H1 (cell line): ENCODE data around the gene STBD1. TPM values are rescaled to one million over a fixed set of nuclear protein-coding genes. Genes with fewer than 3 reads are reported as not detected.

Source experiments
- CTCF ChIA-PET: fragments of 300-600 bp; sonication (Branson Sonifier 250); formaldehyde crosslinking; loops from one replicate; lab custom pipeline; 2021; ENCODE audit not compliant: partially characterized antibody; lab: Charles Lee
- POLR2A ChIA-PET: fragments of 300-600 bp; sonication (Branson Sonifier 250); formaldehyde crosslinking; loops from one replicate; lab custom pipeline; 2021; ENCODE audit warnings: inconsistent platforms; ENCODE audit not compliant: partially characterized antibody; lab: Charles Lee
- DNase-seq, 2 experiments: peaks; one replicate each; pipeline versions ENCODE4 v3.0.0 to v3.0.0-alpha.2; 2010 to 2022; ENCODE audit warnings: low spot score in 2 of 2, low read depth in 1 of 2, mixed read lengths in 1 of 2
- FAIRE-seq: peaks from 2 replicates; lab custom pipeline; 2011; peaks lifted over from hg19 to GRCh38; lab: Jason Lieb, UNC
- H2AFZ ChIP-seq: 2 replicates; pipeline ENCODE4 v1.8.1; 2012; ENCODE audit warnings: low read length, inconsistent platforms
- H2AK5ac ChIP-seq: 2 replicates; pipeline ENCODE4 v1.6.1; 2013; ENCODE audit warnings: low read depth, low read length
- H2BK120ac ChIP-seq: replicated peaks from 2 replicates; pipeline ENCODE3; 2013; ENCODE audit warnings: low read depth, low read length, inconsistent platforms
- H2BK12ac ChIP-seq: 2 replicates; pipeline ENCODE4 v1.6.1; 2013; ENCODE audit warnings: low read depth, low read length
- H2BK15ac ChIP-seq: 2 replicates; pipeline ENCODE4 v1.6.1; 2013; ENCODE audit warnings: low read length
- H2BK20ac ChIP-seq: 2 replicates; pipeline ENCODE4 v1.6.1; 2013; ENCODE audit warnings: low read length
- H2BK5ac ChIP-seq: 2 replicates; pipeline ENCODE4 v1.6.1; 2013; ENCODE audit warnings: low read depth, low read length
- H3K14ac ChIP-seq: 2 replicates; pipeline ENCODE4 v1.6.1; 2013; ENCODE audit warnings: inconsistent platforms; ENCODE audit not compliant: insufficient read length
- H3K18ac ChIP-seq: 2 replicates; pipeline ENCODE4 v1.6.1; 2013; ENCODE audit warnings: low read length; ENCODE audit errors: extremely low read depth
- H3K23ac ChIP-seq: 2 replicates; pipeline ENCODE4 v1.6.1; 2013; ENCODE audit warnings: inconsistent platforms; ENCODE audit not compliant: insufficient read length
- H3K23me2 ChIP-seq: 2 replicates; pipeline ENCODE4 v1.6.1; 2013; ENCODE audit warnings: low read depth, low read length
- H3K27ac ChIP-seq: 2 replicates; pipeline ENCODE4 v1.6.1; 2011; ENCODE audit warnings: low read depth, low read length, inconsistent platforms
- H3K27me3 ChIP-seq, 4 experiments: replicated peaks in 1 of 4; 1 replicate in 1 of 4; 2 replicates in 3 of 4; pipeline versions ENCODE4 v1.6.1 to v1.8.1; 2011 to 2013; ENCODE audit warnings: low read length in 3 of 4, mild to moderate bottlenecking in 3 of 4, inconsistent platforms in 2 of 4, mixed read lengths in 2 of 4, moderate library complexity in 1 of 4; ENCODE audit not compliant: control insufficient read depth in 3 of 4, insufficient read depth in 3 of 4; ENCODE audit errors: extremely low read depth in 1 of 4
- H3K36me3 ChIP-seq, 4 experiments: 2 replicates each; pipeline versions ENCODE4 v1.6.1 to v1.8.1; 2011 to 2013; ENCODE audit warnings: mild to moderate bottlenecking in 4 of 4, low read length in 3 of 4, moderate library complexity in 2 of 4, control low read depth in 1 of 4, inconsistent platforms in 1 of 4; ENCODE audit not compliant: insufficient read depth in 4 of 4, control insufficient read depth in 2 of 4
- H3K4ac ChIP-seq: replicated peaks from 2 replicates; pipeline ENCODE3; 2013; ENCODE audit warnings: low read length, low read depth, mixed read lengths, inconsistent platforms; ENCODE audit not compliant: insufficient read length
- H3K4me1 ChIP-seq, 4 experiments: replicated peaks in 1 of 4; 1 replicate in 1 of 4; 2 replicates in 3 of 4; pipeline versions ENCODE4 v1.6.1 to v1.8.1; 2011 to 2013; ENCODE audit warnings: low read length in 3 of 4, inconsistent platforms in 2 of 4, mixed read lengths in 1 of 4; ENCODE audit not compliant: insufficient read depth in 4 of 4, control insufficient read depth in 3 of 4
- H3K4me2 ChIP-seq, 2 experiments: 2 replicates each; pipeline versions ENCODE4 v1.6.1 to v1.8.1; 2011 to 2013; ENCODE audit warnings: low read depth in 2 of 2, low read length in 2 of 2, control low read depth in 1 of 2, inconsistent platforms in 1 of 2, mild to moderate bottlenecking in 1 of 2; ENCODE audit not compliant: insufficient read depth in 1 of 2
- H3K4me3 ChIP-seq, 4 experiments: fragments of 200-600, 300-600 bp in 1 of 4; sonication (generic), shearing (Covaris generic), sonication (Bioruptor Twin) in 1 of 4; 2 replicates each; pipeline versions ENCODE4 v1.5.1 to v1.8.1; 2011 to 2016; ENCODE audit warnings: low read length in 4 of 4, low read depth in 3 of 4, control low read depth in 2 of 4, inconsistent platforms in 2 of 4, mild to moderate bottlenecking in 2 of 4, mixed read lengths in 1 of 4, moderate library complexity in 1 of 4; ENCODE audit not compliant: insufficient read depth in 2 of 4; ENCODE audit errors: extremely low read depth in 1 of 4
- H3K56ac ChIP-seq: replicated peaks from 2 replicates; pipeline ENCODE3; 2013; ENCODE audit warnings: low read depth, mild to moderate bottlenecking, mixed read lengths, low read length, inconsistent platforms; ENCODE audit not compliant: insufficient read length
- H3K79me1 ChIP-seq: 2 replicates; pipeline ENCODE4 v1.6.1; 2013; ENCODE audit warnings: low read depth, low read length, control low read depth
- H3K79me2 ChIP-seq, 2 experiments: 2 replicates each; pipeline versions ENCODE4 v1.6.1 to v1.8.1; 2012 to 2013; ENCODE audit warnings: low read length in 2 of 2, mild to moderate bottlenecking in 2 of 2, inconsistent platforms in 1 of 2; ENCODE audit not compliant: insufficient read depth in 2 of 2, control insufficient read depth in 1 of 2
- H3K9ac ChIP-seq, 4 experiments: replicated peaks in 1 of 4; 1 replicate in 1 of 4; 2 replicates in 3 of 4; pipeline versions ENCODE4 v1.6.1 to v1.8.1; 2011 to 2013; ENCODE audit warnings: low read depth in 3 of 4, low read length in 3 of 4, control low read depth in 2 of 4, mild to moderate bottlenecking in 2 of 4, moderate library complexity in 2 of 4, inconsistent platforms in 1 of 4; ENCODE audit errors: extremely low read depth in 1 of 4
- H3K9me3 ChIP-seq, 2 experiments: 2 replicates each; pipeline versions ENCODE4 v1.6.1 to v1.8.1; 2012 to 2013; ENCODE audit warnings: mild to moderate bottlenecking in 2 of 2, moderate library complexity in 2 of 2, control low read depth in 1 of 2, inconsistent platforms in 1 of 2, low read depth in 1 of 2, low read length in 1 of 2, mixed read lengths in 1 of 2; ENCODE audit not compliant: insufficient read depth in 2 of 2
- H4K20me1 ChIP-seq, 2 experiments: replicated peaks in 1 of 2; 2 replicates each; pipeline versions ENCODE3 to v1.8.1; 2011 to 2013; ENCODE audit warnings: inconsistent platforms in 2 of 2, low read length in 2 of 2, mild to moderate bottlenecking in 1 of 2; ENCODE audit not compliant: insufficient read depth in 2 of 2, control insufficient read depth in 1 of 2
- H4K5ac ChIP-seq: 2 replicates; pipeline ENCODE4 v1.6.1; 2013; ENCODE audit warnings: low read length, low read depth, mixed read lengths, inconsistent platforms; ENCODE audit not compliant: insufficient read length
- H4K8ac ChIP-seq: 2 replicates; pipeline ENCODE4 v1.8.0; 2013; ENCODE audit warnings: mild to moderate bottlenecking, moderate library complexity, low read length, inconsistent platforms; ENCODE audit not compliant: insufficient read depth; ENCODE audit errors: extremely low read depth
- H4K91ac ChIP-seq: replicated peaks from 2 replicates; pipeline ENCODE3; 2013; ENCODE audit warnings: low read length, mixed read lengths, inconsistent platforms; ENCODE audit not compliant: insufficient read length
- BACH1 ChIP-seq: IDR thresholded peaks from 2 replicates; pipeline ENCODE4 v1.6.1; 2012; ENCODE audit warnings: low read length, improper control_type of control experiment
- CTBP2 ChIP-seq: IDR thresholded peaks from 2 replicates; pipeline ENCODE4 v1.7.0; 2011; ENCODE audit warnings: borderline replicate concordance, mild to moderate bottlenecking, moderate library complexity, mixed read lengths, low read length; ENCODE audit not compliant: insufficient read depth, insufficient read length
- GABPA ChIP-seq: IDR thresholded peaks from 2 replicates; pipeline ENCODE4 v1.6.1; 2011; ENCODE audit warnings: mild to moderate bottlenecking, low read length, moderate library complexity, borderline replicate concordance; ENCODE audit not compliant: insufficient read depth
- HDAC2 ChIP-seq, 2 experiments: fragments of 300-600 bp in 1 of 2; sonication (generic) in 1 of 2; IDR thresholded peaks; 2 replicates each; pipeline ENCODE4 v1.6.1; 2011 to 2012; ENCODE audit warnings: low read depth in 2 of 2, low read length in 2 of 2, mild to moderate bottlenecking in 2 of 2, moderate library complexity in 2 of 2, borderline replicate concordance in 1 of 2, inconsistent platforms in 1 of 2
- JUN ChIP-seq: IDR thresholded peaks from 2 replicates; pipeline ENCODE4 v1.6.1; 2011; ENCODE audit warnings: low read depth, mild to moderate bottlenecking, improper control_type of control experiment, low read length
- KDM5A ChIP-seq: fragments of 200-600 bp; IDR thresholded peaks from 2 replicates; pipeline ENCODE4 v1.7.1; 2012; ENCODE audit warnings: mild to moderate bottlenecking, low read length, inconsistent platforms, mixed read lengths
- MAX ChIP-seq: IDR thresholded peaks from 2 replicates; pipeline ENCODE4 v1.6.1; 2012; ENCODE audit warnings: inconsistent platforms
- POLR2A ChIP-seq, 2 experiments: IDR thresholded peaks; 1 replicate in 1 of 2; 2 replicates in 1 of 2; pipeline ENCODE4 v1.6.1; 2011; ENCODE audit warnings: low read depth in 2 of 2, low read length in 2 of 2, mild to moderate bottlenecking in 2 of 2; ENCODE audit errors: control extremely low read depth in 1 of 2
- SIRT6 ChIP-seq: IDR thresholded peaks from one replicate; pipeline ENCODE4 v1.7.1; 2012; ENCODE audit warnings: low read length, inconsistent platforms
- SIX5 ChIP-seq: IDR thresholded peaks from 2 replicates; pipeline ENCODE4 v1.6.1; 2011; ENCODE audit warnings: mild to moderate bottlenecking, low read depth, low read length
- SP2 ChIP-seq: IDR thresholded peaks from 2 replicates; pipeline ENCODE4 v1.6.1; 2012; ENCODE audit warnings: mild to moderate bottlenecking, low read length, inconsistent platforms
- SP4 ChIP-seq: IDR thresholded peaks from 2 replicates; pipeline ENCODE4 v1.6.1; 2012; ENCODE audit warnings: low read length, inconsistent platforms
- SRF ChIP-seq: IDR thresholded peaks from 2 replicates; pipeline ENCODE4 v1.6.1; 2011; ENCODE audit warnings: mild to moderate bottlenecking, low read depth, low read length, moderate library complexity
- SUZ12 ChIP-seq: fragments of 200-600 bp; sonication (generic); IDR thresholded peaks from 2 replicates; pipeline ENCODE4 v1.6.1; 2012; ENCODE audit warnings: mild to moderate bottlenecking, inconsistent platforms, low read length, moderate library complexity, mixed read lengths
- WGBS, 2 experiments: shearing (Covaris generic) in 1 of 2; methylation state at CpG; one replicate each; pipeline versions ENCODE4 v1.1.6 to v1.1.7; 2013 to 2015; ENCODE audit warnings: low lambda C conversion rate in 2 of 2, mixed read lengths in 2 of 2, inconsistent platforms in 1 of 2, low coverage in 1 of 2, missing lambda C conversion rate in 1 of 2; ENCODE audit not compliant: insufficient replicate concordance in 2 of 2, insufficient coverage in 1 of 2, insufficient read length in 1 of 2; ENCODE audit errors: extremely low coverage in 1 of 2, missing lambda C conversion rate in 1 of 2; 5-methylcytosine and 5-hydroxymethylcytosine counted together
- polyA plus RNA-seq, 7 experiments: library from polyadenylated mRNA; depleted of rRNA in 3 of 7; stranded (reverse) in 5 of 7; unstranded in 2 of 7; fragments of >200 nt in 5 of 7; fragments of 200-250 nt in 2 of 7; gene quantifications; 1 replicate in 5 of 7; 2 replicates in 1 of 7; 4 replicates in 1 of 7; pipeline versions ENCODE4 v1.2.1 to v1.2.3, GENCODE V29; 2011 to 2013; ENCODE audit warnings: missing spikeins in 2 of 7, mixed read lengths in 2 of 7
- total RNA-seq: library from RNA; stranded (reverse); fragmentation: NEBNext Ultra II Directional; extraction: Animal tissue kit (Norgen Biotek cat#: 25700); gene quantifications from 2 replicates; pipeline ENCODE4 v1.2.1, GENCODE V29; 2021

The STBD1 gene
- total and polyA plus RNA-seq, 2 of the 8 experiments (the other 6 are each of a cell fraction or from before 2014, with no cell fraction given): 0.45 to 1.7 TPM

- Histone ChIP-seq H3K79me1 (no peaks in the 10 kb centered on the region), H2BK15ac (no peak overlapping the region), H4K91ac (no peak overlapping the region), H3K4me3 (no peak overlapping the region), H3K9me3 (no peaks in the 10 kb centered on the region), H4K8ac (no peak overlapping the region), H2BK120ac (no peak overlapping the region), H2AFZ (no peak overlapping the region), H4K20me1 (no peaks in the 10 kb centered on the region), H3K36me3 (no peaks in the 10 kb centered on the region), H3K14ac (no peak overlapping the region), H3K79me2 (no peaks in the 10 kb centered on the region), H3K18ac (no peak overlapping the region), H4K5ac (no peak overlapping the region), H3K27ac (no peak overlapping the region), H3K4me2 (no peak overlapping the region), H3K4me1 (no peaks in the 10 kb centered on the region), H3K9ac (no peak overlapping the region), H2AK5ac (no peak overlapping the region), H2BK20ac (no peak overlapping the region), H3K23ac (no peak overlapping the region), H3K23me2 (no peaks in the 10 kb centered on the region), H3K56ac (no peak overlapping the region), H3K4ac (no peak overlapping the region), H3K27me3 (no peaks in the 10 kb centered on the region), H2BK12ac (no peak overlapping the region), H2BK5ac (no peak overlapping the region)
- no peak for TF ChIP-seq POLR2A (IDR thresholded peaks at IDR 0.05; ENCODE audit: control extremely low read depth in 1 of 2, low read depth in 2 of 2, low read length in 2 of 2)
- TF ChIP-seq BACH1: no peak
- no peak for TF ChIP-seq SP2
- TF ChIP-seq MAX: no peak
- no peak for TF ChIP-seq JUN
- TF ChIP-seq CTBP2: no peak
- TF ChIP-seq HDAC2 (IDR thresholded peaks at IDR 0.05; ENCODE audit: borderline replicate concordance in 1 of 2, low read depth in 2 of 2, low read length in 2 of 2): no peak
- TF ChIP-seq SUZ12: no peak
- no peak for TF ChIP-seq SP4
- TF ChIP-seq GABPA: no peak
- no peak for TF ChIP-seq KDM5A
- no peak for TF ChIP-seq SRF
- TF ChIP-seq SIX5: no peak
- TF ChIP-seq SIRT6: no peak
- DNase-seq (no peak), FAIRE-seq (no peak)
- 45% methylated on average over 1 of the region's 1 CpG; no CpG with 5 or more reads in 1 of the 2 experiments for WGBS, 2 experiments
- ChIA-PET POLR2A (interaction anchor here (1.2 kb wide), 1 partner anchor 46 kb away, joined by 3 read pairs; no protein-coding TSS in a partner anchor), CTCF (interaction anchor here (1.5 to 2.7 kb wide), 2 partner anchors 10 to 81 kb away, joined by 7 to 8 read pairs; no protein-coding TSS in a partner anchor)
These were observed 46.0 kb upstream of the STBD1 start for GRCh38 chr4:76260571-76260970.
